HEK293 (cell line): ENCODE measurements around the gene PAEP.

ENCODE experiments used
- CTCF ChIA-PET: fragments of 350-600 bp; formaldehyde crosslinking; extraction: SDS; loops from one replicate; lab custom pipeline; 2021; ENCODE audit warnings: antibody characterized with exemption; lab: Yijun Ruan, JAX
- POLR2A ChIA-PET: fragments of 300-600 bp; formaldehyde crosslinking; extraction: SDS; loops from one replicate; lab custom pipeline; 2020; ENCODE audit warnings: antibody characterized with exemption, inconsistent platforms; lab: Yijun Ruan, JAX
- H3K27ac ChIP-seq: fragments of 200-500 bp; sonication (Bioruptor generic); 2 replicates; pipeline ENCODE4 v1.5.1; 2014; ENCODE audit warnings: low read depth, low read length, control low read depth, inconsistent platforms; ENCODE audit errors: extremely low read depth
- H3K36me3 ChIP-seq, 2 experiments: fragments of 200-500 bp in 1 of 2; sonication (Bioruptor generic) in 1 of 2; 1 replicate in 1 of 2; 2 replicates in 1 of 2; pipeline ENCODE4 v1.5.1; 2014 to 2017; ENCODE audit warnings: inconsistent platforms in 2 of 2, low read length in 2 of 2; ENCODE audit not compliant: control insufficient read depth in 2 of 2, insufficient read depth in 1 of 2
- H3K4me1 ChIP-seq: fragments of 200-500 bp; sonication (Bioruptor generic); 2 replicates; pipeline ENCODE4 v1.5.1; 2014; ENCODE audit warnings: mild to moderate bottlenecking, low read length, inconsistent platforms; ENCODE audit not compliant: control insufficient read depth, insufficient read depth
- H3K4me3 ChIP-seq: 2 replicates; pipeline ENCODE4 v1.5.1; 2011; ENCODE audit warnings: low read depth, mild to moderate bottlenecking, control low read depth, low read length, moderate library complexity
- H3K9me3 ChIP-seq: fragments of 200-500 bp; sonication (Bioruptor generic); 2 replicates; pipeline ENCODE4 v1.5.1; 2014; ENCODE audit warnings: low read depth, low read length, inconsistent platforms; ENCODE audit not compliant: control insufficient read depth, insufficient read depth
- BCL11B ChIP-seq: fragments of 450-650 bp; formaldehyde crosslinking; IDR thresholded peaks from 2 replicates; pipeline ENCODE4 v1.5.1; 2016; ENCODE audit warnings: low read depth, missing biosample characterization, missing genetic modification characterization
- KLF8 ChIP-seq: fragments of 450-650 bp; formaldehyde crosslinking; IDR thresholded peaks from 2 replicates; pipeline ENCODE4 v1.5.1; 2016; ENCODE audit warnings: missing biosample characterization, missing genetic modification characterization
- OVOL3 ChIP-seq: fragments of 450-650 bp; formaldehyde crosslinking; IDR thresholded peaks from 2 replicates; pipeline ENCODE4 v1.5.1; 2016; ENCODE audit warnings: missing biosample characterization, missing genetic modification characterization
- SCRT2 ChIP-seq: fragments of 450-650 bp; formaldehyde crosslinking; IDR thresholded peaks from 2 replicates; pipeline ENCODE4 v1.5.1; 2016; ENCODE audit warnings: missing biosample characterization, missing genetic modification characterization
- YY2 ChIP-seq: fragments of 450-650 bp; formaldehyde crosslinking; IDR thresholded peaks from 2 replicates; pipeline ENCODE4 v1.5.1; 2016; ENCODE audit warnings: missing biosample characterization, missing genetic modification characterization
- ZBTB21 ChIP-seq: fragments of 450-650 bp; formaldehyde crosslinking; IDR thresholded peaks from 2 replicates; pipeline ENCODE4 v1.5.1; 2017; ENCODE audit warnings: missing biosample characterization, missing genetic modification characterization
- ZNF16 ChIP-seq: fragments of 450-650 bp; formaldehyde crosslinking; IDR thresholded peaks from 2 replicates; pipeline ENCODE4 v1.5.1; 2016; ENCODE audit warnings: low read depth, missing biosample characterization, missing genetic modification characterization
- ZNF2 ChIP-seq: fragments of 450-650 bp; formaldehyde crosslinking; IDR thresholded peaks from 2 replicates; pipeline ENCODE4 v1.5.1; 2016; ENCODE audit warnings: missing biosample characterization, missing genetic modification characterization
- ZNF202 ChIP-seq: fragments of 450-650 bp; formaldehyde crosslinking; IDR thresholded peaks from 2 replicates; pipeline ENCODE4 v1.5.1; 2016; ENCODE audit warnings: missing biosample characterization, missing genetic modification characterization, borderline replicate concordance
- ZNF211 ChIP-seq: fragments of 450-650 bp; formaldehyde crosslinking; IDR thresholded peaks from 2 replicates; pipeline ENCODE4 v1.5.1; 2016; ENCODE audit warnings: low read depth, missing biosample characterization, missing genetic modification characterization
- ZNF302 ChIP-seq: fragments of 450-650 bp; formaldehyde crosslinking; IDR thresholded peaks from 2 replicates; pipeline ENCODE4 v1.5.1; 2016; ENCODE audit warnings: missing biosample characterization, missing genetic modification characterization, low read depth
- ZNF311 ChIP-seq: fragments of 450-650 bp; formaldehyde crosslinking; IDR thresholded peaks from 2 replicates; pipeline ENCODE4 v1.5.1; 2017; ENCODE audit warnings: missing biosample characterization, missing genetic modification characterization, borderline replicate concordance
- ZNF350 ChIP-seq: fragments of 450-650 bp; formaldehyde crosslinking; IDR thresholded peaks from 2 replicates; pipeline ENCODE4 v1.5.0; 2017; ENCODE audit warnings: missing biosample characterization, mild to moderate bottlenecking, missing genetic modification characterization
- ZNF571 ChIP-seq: fragments of 450-650 bp; formaldehyde crosslinking; IDR thresholded peaks from 2 replicates; pipeline ENCODE4 v1.5.0; 2017; ENCODE audit warnings: missing biosample characterization, missing genetic modification characterization
- ZNF670 ChIP-seq: fragments of 450-650 bp; formaldehyde crosslinking; IDR thresholded peaks from 2 replicates; pipeline ENCODE4 v1.5.1; 2016; ENCODE audit warnings: missing biosample characterization, missing genetic modification characterization, low read depth
- ZNF768 ChIP-seq: fragments of 450-650 bp; formaldehyde crosslinking; IDR thresholded peaks from 2 replicates; pipeline ENCODE4 v1.5.1; 2018; ENCODE audit warnings: missing biosample characterization, mild to moderate bottlenecking, missing genetic modification characterization
- ZNF792 ChIP-seq: fragments of 450-650 bp; formaldehyde crosslinking; IDR thresholded peaks from 2 replicates; pipeline ENCODE4 v1.5.1; 2016; ENCODE audit warnings: missing biosample characterization, missing genetic modification characterization
- TF ChIP-seq, protein P1 (sequence below): fragments of 450-650 bp; formaldehyde crosslinking; IDR thresholded peaks from 2 replicates; pipeline ENCODE4 v1.5.1; 2017; ENCODE audit warnings: missing biosample characterization, missing genetic modification characterization
- TF ChIP-seq, protein P2 (sequence below): fragments of 450-650 bp; formaldehyde crosslinking; IDR thresholded peaks from 2 replicates; pipeline ENCODE4 v1.5.1; 2016; ENCODE audit warnings: missing biosample characterization, missing genetic modification characterization
- TF ChIP-seq, protein P3 (sequence below): fragments of 450-650 bp; IDR thresholded peaks from 2 replicates; pipeline ENCODE4 v1.5.1; 2018; ENCODE audit warnings: missing biosample characterization, missing genetic modification characterization

PAEP gene

DNA sequence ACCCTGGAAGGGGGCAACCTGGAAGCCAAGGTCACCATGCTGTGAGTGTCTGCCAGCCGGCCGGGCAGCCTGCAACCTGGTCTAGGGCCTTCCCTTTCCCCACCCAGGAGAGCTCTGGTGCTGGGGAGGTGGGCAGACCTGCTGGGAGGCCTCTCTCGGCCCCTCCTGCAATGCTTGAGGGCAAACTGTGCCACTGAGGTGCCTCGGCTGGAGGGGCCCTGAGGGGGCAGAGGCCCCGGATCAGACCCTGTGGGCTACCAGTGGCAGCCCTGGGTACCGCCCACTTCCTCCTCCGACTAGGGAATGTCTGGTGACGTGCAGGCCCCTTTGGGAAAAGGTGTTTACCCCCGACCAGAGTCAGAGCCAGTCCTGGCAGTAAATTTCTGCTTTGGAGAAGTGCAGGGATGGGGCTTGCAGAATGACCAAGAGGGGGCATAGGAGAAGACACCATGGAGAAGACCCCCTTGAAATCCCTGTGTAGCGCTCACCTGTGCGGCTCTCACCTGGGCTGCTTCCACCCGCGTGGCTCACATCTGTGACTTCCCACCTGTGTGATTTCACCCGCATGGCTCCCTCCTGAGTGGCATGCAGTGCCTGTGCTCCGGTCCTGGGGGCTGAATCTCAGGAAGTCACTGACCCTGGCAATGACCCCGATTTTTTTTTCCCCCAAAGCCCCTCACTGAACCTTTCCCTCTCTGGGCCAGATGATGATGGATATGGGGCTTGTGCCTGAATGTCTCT, 39.2 kb upstream of the PAEP start:
- no peaks in the 10 kb centered on the region for H3K9me3 ChIP-seq
- H3K36me3 ChIP-seq = no peaks in the 10 kb centered on the region
- H3K4me1 ChIP-seq = no peaks in the 10 kb centered on the region
- CTCF ChIA-PET = no interaction called here
- TF ChIP-seq ZNF311 = no peak
- no peak for TF ChIP-seq ZBTB21 (tag by site-specific recombination)
- TF ChIP-seq ZNF202 (tag by site-specific recombination) = no peak
- TF ChIP-seq ZNF350 (tag by site-specific recombination) = no peak
- no peak for TF ChIP-seq ZNF792
- TF ChIP-seq ZNF571 = no peak
- no peak for TF ChIP-seq ZNF16
- TF ChIP-seq YY2 (tag by site-specific recombination) = no peak
- no peak for TF ChIP-seq ZNF211 (tag by site-specific recombination)
- TF ChIP-seq ZNF302 (tag by site-specific recombination) = no peak
- no peak for TF ChIP-seq ZNF768
- no peak for TF ChIP-seq KLF8
- TF ChIP-seq, protein P1, sequence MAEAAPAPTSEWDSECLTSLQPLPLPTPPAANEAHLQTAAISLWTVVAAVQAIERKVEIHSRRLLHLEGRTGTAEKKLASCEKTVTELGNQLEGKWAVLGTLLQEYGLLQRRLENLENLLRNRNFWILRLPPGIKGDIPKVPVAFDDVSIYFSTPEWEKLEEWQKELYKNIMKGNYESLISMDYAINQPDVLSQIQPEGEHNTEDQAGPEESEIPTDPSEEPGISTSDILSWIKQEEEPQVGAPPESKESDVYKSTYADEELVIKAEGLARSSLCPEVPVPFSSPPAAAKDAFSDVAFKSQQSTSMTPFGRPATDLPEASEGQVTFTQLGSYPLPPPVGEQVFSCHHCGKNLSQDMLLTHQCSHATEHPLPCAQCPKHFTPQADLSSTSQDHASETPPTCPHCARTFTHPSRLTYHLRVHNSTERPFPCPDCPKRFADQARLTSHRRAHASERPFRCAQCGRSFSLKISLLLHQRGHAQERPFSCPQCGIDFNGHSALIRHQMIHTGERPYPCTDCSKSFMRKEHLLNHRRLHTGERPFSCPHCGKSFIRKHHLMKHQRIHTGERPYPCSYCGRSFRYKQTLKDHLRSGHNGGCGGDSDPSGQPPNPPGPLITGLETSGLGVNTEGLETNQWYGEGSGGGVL (tag by site-specific recombination) = no peak
- TF ChIP-seq ZNF670 = no peak
- POLR2A ChIA-PET = no interaction called here
- no peak overlapping the region for H3K27ac ChIP-seq
- H3K4me3 ChIP-seq = no peak overlapping the region

DNA sequence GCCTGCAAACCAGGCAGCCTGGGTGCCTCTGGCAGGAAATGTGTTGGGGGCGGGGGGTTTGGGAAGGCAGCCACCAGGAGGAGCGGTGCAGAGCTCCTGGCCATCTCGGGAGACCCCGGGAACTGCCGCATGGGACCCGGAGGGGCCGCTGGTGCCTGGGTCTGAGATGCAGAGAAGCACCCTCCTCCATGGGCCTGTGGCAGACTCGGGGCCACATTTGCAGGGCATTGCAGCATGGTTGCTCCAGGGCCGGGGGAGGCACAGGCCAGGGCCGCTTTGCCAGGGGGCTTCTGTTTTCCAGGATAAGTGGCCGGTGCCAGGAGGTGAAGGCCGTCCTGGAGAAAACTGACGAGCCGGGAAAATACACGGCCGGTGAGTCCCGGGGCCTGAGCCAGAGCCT, 38.6 kb upstream of the PAEP start:
- Histone ChIP-seq H3K4me3 (no peak overlapping the region), H3K36me3 (no peaks in the 10 kb centered on the region), H3K27ac (no peak overlapping the region), H3K9me3 (no peaks in the 10 kb centered on the region), H3K4me1 (no peaks in the 10 kb centered on the region)
- CTCF ChIA-PET = interaction anchor here (0.7 kb wide), 1 partner anchor 878 kb away, joined by 3 read pairs; no protein-coding TSS in a partner anchor
- TF ChIP-seq BCL11B (tag by site-specific recombination) (no peak), OVOL3 (tag by site-specific recombination) (no peak), SCRT2 (no peak), ZNF2 (tag by site-specific recombination) (no peak), ZNF16 (no peak)
- TF ChIP-seq, protein P2, sequence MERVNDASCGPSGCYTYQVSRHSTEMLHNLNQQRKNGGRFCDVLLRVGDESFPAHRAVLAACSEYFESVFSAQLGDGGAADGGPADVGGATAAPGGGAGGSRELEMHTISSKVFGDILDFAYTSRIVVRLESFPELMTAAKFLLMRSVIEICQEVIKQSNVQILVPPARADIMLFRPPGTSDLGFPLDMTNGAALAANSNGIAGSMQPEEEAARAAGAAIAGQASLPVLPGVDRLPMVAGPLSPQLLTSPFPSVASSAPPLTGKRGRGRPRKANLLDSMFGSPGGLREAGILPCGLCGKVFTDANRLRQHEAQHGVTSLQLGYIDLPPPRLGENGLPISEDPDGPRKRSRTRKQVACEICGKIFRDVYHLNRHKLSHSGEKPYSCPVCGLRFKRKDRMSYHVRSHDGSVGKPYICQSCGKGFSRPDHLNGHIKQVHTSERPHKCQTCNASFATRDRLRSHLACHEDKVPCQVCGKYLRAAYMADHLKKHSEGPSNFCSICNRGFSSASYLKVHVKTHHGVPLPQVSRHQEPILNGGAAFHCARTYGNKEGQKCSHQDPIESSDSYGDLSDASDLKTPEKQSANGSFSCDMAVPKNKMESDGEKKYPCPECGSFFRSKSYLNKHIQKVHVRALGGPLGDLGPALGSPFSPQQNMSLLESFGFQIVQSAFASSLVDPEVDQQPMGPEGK (tag by site-specific recombination) = no peak
- TF ChIP-seq, protein P3, sequence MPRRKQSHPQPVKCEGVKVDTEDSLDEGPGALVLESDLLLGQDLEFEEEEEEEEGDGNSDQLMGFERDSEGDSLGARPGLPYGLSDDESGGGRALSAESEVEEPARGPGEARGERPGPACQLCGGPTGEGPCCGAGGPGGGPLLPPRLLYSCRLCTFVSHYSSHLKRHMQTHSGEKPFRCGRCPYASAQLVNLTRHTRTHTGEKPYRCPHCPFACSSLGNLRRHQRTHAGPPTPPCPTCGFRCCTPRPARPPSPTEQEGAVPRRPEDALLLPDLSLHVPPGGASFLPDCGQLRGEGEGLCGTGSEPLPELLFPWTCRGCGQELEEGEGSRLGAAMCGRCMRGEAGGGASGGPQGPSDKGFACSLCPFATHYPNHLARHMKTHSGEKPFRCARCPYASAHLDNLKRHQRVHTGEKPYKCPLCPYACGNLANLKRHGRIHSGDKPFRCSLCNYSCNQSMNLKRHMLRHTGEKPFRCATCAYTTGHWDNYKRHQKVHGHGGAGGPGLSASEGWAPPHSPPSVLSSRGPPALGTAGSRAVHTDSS = no peak
- POLR2A ChIA-PET = no interaction called here
